Thyroid gland (tissue), 4 donors: ENCODE results near the gene EEF2.

Source experiments
- POLR2A ChIP-seq, 2 donors: fragments of 450-650 bp; IDR thresholded peaks; one replicate each; pipeline ENCODE4 v1.6.1; 2017; ENCODE audit warnings: antibody characterized with exemption in 2 of 2, mild to moderate bottlenecking in 2 of 2, moderate library complexity in 1 of 2
- TF ChIP-seq, protein P1 (sequence below), 6 experiments: fragments of 200-600 bp in 3 of 6; fragments of 450-650 bp in 3 of 6; sonication (generic) in 3 of 6; IDR thresholded peaks; one replicate each; pipeline ENCODE4 v1.5.1; 2016 to 2019; ENCODE audit warnings: antibody characterized with exemption in 6 of 6, mild to moderate bottlenecking in 2 of 6, inconsistent platforms in 1 of 6, moderate library complexity in 1 of 6

DNA sequence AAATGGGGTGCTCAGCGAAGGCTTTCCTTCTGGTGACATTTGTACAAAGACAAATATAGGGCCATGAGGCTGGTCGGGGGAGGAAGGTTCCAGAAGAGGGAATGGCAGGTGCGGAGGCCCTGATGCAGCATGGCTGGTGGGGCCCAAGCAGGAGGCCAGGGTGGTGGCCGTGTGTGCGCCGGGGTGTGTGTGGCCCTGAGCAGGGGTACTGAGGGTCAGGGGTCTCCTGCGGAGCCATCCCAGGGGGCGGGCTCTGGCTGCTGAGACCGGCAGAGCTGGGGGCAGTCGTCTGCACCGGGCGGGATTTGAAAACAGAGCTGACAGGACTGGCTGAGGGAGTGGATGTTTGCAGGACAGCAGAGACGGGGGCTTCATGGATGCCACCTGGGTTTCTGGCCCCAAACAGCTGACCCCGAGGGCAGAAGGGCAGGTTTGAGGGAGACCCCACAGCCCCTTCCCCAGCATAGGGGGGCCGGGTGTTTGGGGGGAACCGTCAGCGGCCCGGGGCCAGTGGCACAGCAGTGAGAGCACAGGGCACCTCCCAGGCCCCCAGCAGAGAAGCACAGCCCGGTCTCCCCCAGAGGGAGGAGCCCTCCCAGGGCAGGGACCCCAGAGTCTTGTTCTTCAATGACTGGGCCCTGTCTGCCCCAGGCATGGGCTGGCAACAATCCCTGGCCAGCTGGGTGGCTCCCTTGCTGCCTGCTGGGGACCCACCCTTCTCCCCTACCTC lies 33.7 kb upstream of the EEF2 start:
- no peak for TF ChIP-seq POLR2A (IDR thresholded peaks at IDR 0.05)
- TF ChIP-seq, protein P1, sequence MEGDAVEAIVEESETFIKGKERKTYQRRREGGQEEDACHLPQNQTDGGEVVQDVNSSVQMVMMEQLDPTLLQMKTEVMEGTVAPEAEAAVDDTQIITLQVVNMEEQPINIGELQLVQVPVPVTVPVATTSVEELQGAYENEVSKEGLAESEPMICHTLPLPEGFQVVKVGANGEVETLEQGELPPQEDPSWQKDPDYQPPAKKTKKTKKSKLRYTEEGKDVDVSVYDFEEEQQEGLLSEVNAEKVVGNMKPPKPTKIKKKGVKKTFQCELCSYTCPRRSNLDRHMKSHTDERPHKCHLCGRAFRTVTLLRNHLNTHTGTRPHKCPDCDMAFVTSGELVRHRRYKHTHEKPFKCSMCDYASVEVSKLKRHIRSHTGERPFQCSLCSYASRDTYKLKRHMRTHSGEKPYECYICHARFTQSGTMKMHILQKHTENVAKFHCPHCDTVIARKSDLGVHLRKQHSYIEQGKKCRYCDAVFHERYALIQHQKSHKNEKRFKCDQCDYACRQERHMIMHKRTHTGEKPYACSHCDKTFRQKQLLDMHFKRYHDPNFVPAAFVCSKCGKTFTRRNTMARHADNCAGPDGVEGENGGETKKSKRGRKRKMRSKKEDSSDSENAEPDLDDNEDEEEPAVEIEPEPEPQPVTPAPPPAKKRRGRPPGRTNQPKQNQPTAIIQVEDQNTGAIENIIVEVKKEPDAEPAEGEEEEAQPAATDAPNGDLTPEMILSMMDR (IDR thresholded peaks at IDR 0.05), result no peak
